ENCODE data around the gene CTNNA3.

The CTNNA3 gene

GRCh38 chr10:67015225-67015624 is 680.8 kb downstream of the CTNNA3 start (continued):
- TF ChIP-seq ZNF280C (tag by site-specific recombination; IDR thresholded peaks at IDR 0.05) (no peak), BCL11A (tag by site-specific recombination; IDR thresholded peaks at IDR 0.05; ENCODE audit: low read depth) (no peak), ZNF692 (tag by site-specific recombination; IDR thresholded peaks at IDR 0.05) (no peak), PBX3 (CRISPR knock-in tag; IDR thresholded peaks at IDR 0.05) (no peak), CTCF (tag by site-specific recombination; IDR thresholded peaks at IDR 0.05) (no peak), ZBTB48 (tag by site-specific recombination; IDR thresholded peaks at IDR 0.05) (no peak)

GRCh38 chr10:67011981-67012380 is 684.0 kb downstream of the CTNNA3 start:
- Histone ChIP-seq H3K4me3 (ENCODE audit: low read depth, low read length) (no peak overlapping the region), H3K9me3 (ENCODE audit: control insufficient read depth, insufficient read depth, low read depth, low read length) (no peaks in the 10 kb centered on the region), H3K4me1 (ENCODE audit: control insufficient read depth, insufficient read depth, low read length) (peaks cover 2% of the 10 kb centered on the region; the same call in 1 of the 2 replicates), H3K36me3 (ENCODE audit: control insufficient read depth in 2 of 2, insufficient read depth in 1 of 2, low read length in 2 of 2) (no peaks in the 10 kb centered on the region), H3K27ac (ENCODE audit: extremely low read depth, low read depth, low read length) (no peak overlapping the region)
- CTCF ChIA-PET = no interaction called here
- POLR2A ChIA-PET = no interaction called here
- no peak for TF ChIP-seq ZNF473 (tag by site-specific recombination; IDR thresholded peaks at IDR 0.05)
- TF ChIP-seq PBX3 (CRISPR knock-in tag; IDR thresholded peaks at IDR 0.05) = no peak
- TF ChIP-seq SETDB1 (IDR thresholded peaks at IDR 0.05; ENCODE audit: insufficient read length, low read length) = no peak
- TF ChIP-seq ZNF626 (tag by site-specific recombination; IDR thresholded peaks at IDR 0.05) = no peak

- Histone ChIP-seq H3K27ac (ENCODE audit: extremely low read depth, low read depth, low read length) (no peak overlapping the region), H3K4me1 (ENCODE audit: control insufficient read depth, insufficient read depth, low read length) (peaks cover 2% of the 10 kb centered on the region; the same call in 1 of the 2 replicates), H3K36me3 (ENCODE audit: control insufficient read depth in 2 of 2, insufficient read depth in 1 of 2, low read length in 2 of 2) (no peaks in the 10 kb centered on the region), H3K4me3 (ENCODE audit: low read depth, low read length) (no peak overlapping the region), H3K9me3 (ENCODE audit: control insufficient read depth, insufficient read depth, low read depth, low read length) (no peaks in the 10 kb centered on the region)
- POLR2A ChIA-PET = no interaction called here
- CTCF ChIA-PET = no interaction called here
- TF ChIP-seq ZNF140 (tag by site-specific recombination; IDR thresholded peaks at IDR 0.05) = no peak
- no peak for TF ChIP-seq CTCF (tag by site-specific recombination; IDR thresholded peaks at IDR 0.05)
- TF ChIP-seq ZFP3 (tag by site-specific recombination; IDR thresholded peaks at IDR 0.05; ENCODE audit: low read depth) = no peak
- no peak for TF ChIP-seq ELK4 (IDR thresholded peaks at IDR 0.05; ENCODE audit: borderline replicate concordance, low read depth, low read length)
- no peak for TF ChIP-seq ZNF223 (tag by site-specific recombination; IDR thresholded peaks at IDR 0.05)
- no peak for TF ChIP-seq SP2 (tag by site-specific recombination; IDR thresholded peaks at IDR 0.05)
- TF ChIP-seq ATF2 (tag by site-specific recombination; IDR thresholded peaks at IDR 0.05; ENCODE audit: low read depth) = no peak
- no peak for TF ChIP-seq ZNF211 (tag by site-specific recombination; IDR thresholded peaks at IDR 0.05; ENCODE audit: low read depth)
- no peak for TF ChIP-seq HOXA7 (CRISPR knock-in tag; IDR thresholded peaks at IDR 0.05; ENCODE audit: borderline replicate concordance)
- TF ChIP-seq ZNF24 (tag by site-specific recombination; IDR thresholded peaks at IDR 0.05) = no peak
- TF ChIP-seq ZNF202 (tag by site-specific recombination; IDR thresholded peaks at IDR 0.05; ENCODE audit: borderline replicate concordance) = no peak
- TF ChIP-seq ZNF433 (tag by site-specific recombination; IDR thresholded peaks at IDR 0.05; ENCODE audit: low read depth) = no peak
Measured at GRCh38 chr10:67011480-67011879, 684.5 kb downstream of the CTNNA3 start.
